Mammary epithelial cell (primary cell): ENCODE data around the gene LY6G6D.

Experiments used
- CTCF ChIP-seq, 2 donors: IDR thresholded peaks in 1 of 2; conservative IDR thresholded peaks in 1 of 2; 2 replicates each; pipeline ENCODE4 v1.5.1; 2011 to 2012; ENCODE audit warnings: inconsistent platforms in 2 of 2, low read length in 2 of 2, mild to moderate bottlenecking in 2 of 2, control low read depth in 1 of 2, low read depth in 1 of 2; ENCODE audit not compliant: insufficient read depth in 1 of 2; ENCODE audit errors: extremely low read depth in 1 of 2
- EZH2 ChIP-seq: IDR thresholded peaks from 2 replicates; pipeline ENCODE4 v1.6.1; 2012; ENCODE audit warnings: low read length, inconsistent platforms, borderline replicate concordance

DNA sequence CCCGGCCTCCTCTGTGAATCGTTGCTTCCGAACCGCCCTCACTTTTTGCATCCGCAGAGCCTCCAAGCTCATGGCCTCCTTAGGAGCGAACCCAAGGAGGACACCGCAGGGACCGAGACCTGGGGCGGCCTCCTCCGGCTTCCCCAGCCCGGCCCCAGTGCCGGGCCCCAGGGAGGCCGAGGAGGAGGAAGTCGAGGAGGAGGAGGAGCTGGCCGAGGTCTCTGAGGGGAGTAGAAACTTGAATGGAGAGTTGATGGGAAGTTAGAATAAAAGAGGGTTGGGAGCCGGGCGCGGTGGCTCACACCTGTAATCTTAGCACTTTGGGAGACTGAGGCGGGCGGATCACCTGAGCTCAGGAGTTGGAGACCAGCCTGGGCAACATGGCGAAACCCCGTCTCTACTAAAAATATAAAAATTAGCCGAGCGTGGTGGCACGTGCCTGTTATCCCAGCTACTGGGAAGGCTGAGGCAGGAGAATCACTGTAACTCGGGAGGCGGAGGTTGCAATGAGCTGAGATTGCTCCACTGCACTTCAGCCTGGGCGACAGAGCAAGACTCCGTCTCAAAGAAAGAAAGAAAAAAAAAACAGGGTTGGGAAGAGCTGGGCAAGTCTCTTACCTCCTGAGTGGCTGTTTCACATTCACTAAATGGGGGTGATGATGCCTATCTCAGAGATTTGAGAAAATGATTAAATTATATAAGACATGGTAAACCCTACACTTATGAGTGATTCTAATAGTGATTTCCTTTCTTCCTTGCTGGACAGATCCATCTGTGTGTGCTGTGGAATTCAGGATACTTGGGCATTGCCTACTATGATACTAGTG, 25.5 kb downstream of the LY6G6D start:
- TF ChIP-seq CTCF (conservative IDR thresholded peaks at IDR 0.05 in 1 of 2, IDR thresholded peaks at IDR 0.05 in 1 of 2; ENCODE audit: extremely low read depth in 1 of 2, insufficient read depth in 1 of 2, low read depth in 1 of 2, low read length in 2 of 2) = no peak
- TF ChIP-seq EZH2 = no peak
